ENCODE results near the gene IQCE. TPM values are rescaled to one million over a fixed set of nuclear protein-coding genes. Genes with fewer than 3 reads are reported as not detected.
"Not testable (repeated sequence)": the region's sequence is repeated elsewhere in the genome, so short reads cannot be mapped to it uniquely, and the experiment has no call there.

Gene IQCE
- total RNA-seq, 1 experiment from 2014 or later = 21.4 TPM

DNA sequence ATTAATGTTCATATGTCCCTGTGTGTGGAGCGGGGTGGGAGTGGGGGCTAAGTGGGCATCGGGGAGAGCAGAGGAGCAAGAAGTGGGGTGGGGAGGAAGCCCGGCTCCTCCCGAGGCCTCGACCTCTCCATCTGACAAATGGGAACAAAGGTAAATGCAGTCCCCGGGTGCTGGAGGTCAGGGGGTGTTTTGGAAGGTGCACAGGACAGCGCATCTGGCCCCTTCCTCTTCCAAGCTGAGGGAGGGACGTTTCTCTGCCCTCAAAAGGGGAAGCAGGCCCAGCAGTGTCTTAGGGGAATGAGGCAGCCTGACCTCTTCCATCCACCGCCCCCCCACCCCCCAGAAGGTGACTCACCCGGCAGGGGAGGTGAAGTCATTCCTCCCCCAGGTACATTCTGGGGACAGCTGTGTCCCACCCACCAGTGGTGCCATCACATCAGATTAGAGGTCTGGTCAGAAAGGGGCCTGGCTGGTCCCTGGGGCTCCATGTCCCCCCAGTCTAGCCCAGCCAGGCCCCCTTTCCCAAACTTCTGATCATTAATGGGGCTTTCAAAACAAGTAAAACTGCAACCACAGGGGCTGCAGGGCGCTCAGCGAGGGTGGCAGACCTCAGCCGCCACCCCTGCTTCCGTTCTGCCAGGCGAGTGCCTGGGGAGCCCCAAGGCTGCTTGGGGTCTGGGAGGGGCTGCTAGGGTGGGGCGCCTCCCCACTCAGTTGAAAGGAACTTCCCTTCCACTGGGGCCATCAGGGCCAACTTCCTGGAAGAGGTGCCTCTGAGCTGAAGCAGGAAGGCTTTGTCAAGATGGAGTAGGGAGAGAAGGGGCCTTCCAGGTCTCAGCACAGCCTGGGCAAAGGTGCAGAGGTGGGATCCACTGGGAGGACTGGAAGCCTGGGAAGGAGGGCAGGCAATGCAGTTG is 28.4 kb upstream of the IQCE start:
- no peak overlapping the region; the same call in 1 of the 2 replicates for H3K27ac ChIP-seq (ENCODE audit: low read depth, low read length)
- H3K9me2 ChIP-seq (ENCODE audit: insufficient read depth) = no peaks in the 10 kb centered on the region
- RAD21 ChIA-PET (ENCODE audit: low non-redundant PET in 1 of 2, low total read pairs in 2 of 2, uncharacterized antibody in 2 of 2, unreplicated experiment in 2 of 2) = interaction anchor here in 1 of 2 experiments (0.6 kb wide), 2 partner anchors 25 to 79 kb away, joined by 3 read pairs; partner anchors contain the start of gene BRAT1
- TF ChIP-seq TCF7L2 (IDR thresholded peaks at IDR 0.05; ENCODE audit: borderline replicate concordance, extremely low read depth, insufficient read depth, insufficient read length) (no peak), JUND (IDR thresholded peaks at IDR 0.05) (no peak), YY1 (IDR thresholded peaks at IDR 0.05; ENCODE audit: extremely low read depth, insufficient replicate concordance, low read depth, low read length) (no peak), POLR2A (IDR thresholded peaks at IDR 0.05; ENCODE audit: borderline replicate concordance, extremely low read depth, insufficient read depth, insufficient read length) (no peak), SP1 (IDR thresholded peaks at IDR 0.05; ENCODE audit: low read depth) (no peak), EGR1 (IDR thresholded peaks at IDR 0.05; ENCODE audit: low read depth) (no peak), ZNF274 (IDR thresholded peaks at IDR 0.05; ENCODE audit: low read depth, low read length) (no peak), POLR2AphosphoS5 (IDR thresholded peaks at IDR 0.05; ENCODE audit: low read depth, low read length) (no peak), SRF (IDR thresholded peaks at IDR 0.05; ENCODE audit: low read depth) (no peak), EZH2 (IDR thresholded peaks at IDR 0.05) (no peak)
- TF ChIP-seq, protein P1, sequence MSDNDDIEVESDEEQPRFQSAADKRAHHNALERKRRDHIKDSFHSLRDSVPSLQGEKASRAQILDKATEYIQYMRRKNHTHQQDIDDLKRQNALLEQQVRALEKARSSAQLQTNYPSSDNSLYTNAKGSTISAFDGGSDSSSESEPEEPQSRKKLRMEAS (IDR thresholded peaks at IDR 0.05) = no peak
- TF ChIP-seq, protein P2, sequence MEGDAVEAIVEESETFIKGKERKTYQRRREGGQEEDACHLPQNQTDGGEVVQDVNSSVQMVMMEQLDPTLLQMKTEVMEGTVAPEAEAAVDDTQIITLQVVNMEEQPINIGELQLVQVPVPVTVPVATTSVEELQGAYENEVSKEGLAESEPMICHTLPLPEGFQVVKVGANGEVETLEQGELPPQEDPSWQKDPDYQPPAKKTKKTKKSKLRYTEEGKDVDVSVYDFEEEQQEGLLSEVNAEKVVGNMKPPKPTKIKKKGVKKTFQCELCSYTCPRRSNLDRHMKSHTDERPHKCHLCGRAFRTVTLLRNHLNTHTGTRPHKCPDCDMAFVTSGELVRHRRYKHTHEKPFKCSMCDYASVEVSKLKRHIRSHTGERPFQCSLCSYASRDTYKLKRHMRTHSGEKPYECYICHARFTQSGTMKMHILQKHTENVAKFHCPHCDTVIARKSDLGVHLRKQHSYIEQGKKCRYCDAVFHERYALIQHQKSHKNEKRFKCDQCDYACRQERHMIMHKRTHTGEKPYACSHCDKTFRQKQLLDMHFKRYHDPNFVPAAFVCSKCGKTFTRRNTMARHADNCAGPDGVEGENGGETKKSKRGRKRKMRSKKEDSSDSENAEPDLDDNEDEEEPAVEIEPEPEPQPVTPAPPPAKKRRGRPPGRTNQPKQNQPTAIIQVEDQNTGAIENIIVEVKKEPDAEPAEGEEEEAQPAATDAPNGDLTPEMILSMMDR (IDR thresholded peaks at IDR 0.05 in 2 of 3, conservative IDR thresholded peaks at IDR 0.05 in 1 of 3; ENCODE audit: borderline replicate concordance in 1 of 3, insufficient read depth in 1 of 3, low read depth in 2 of 3, low read length in 2 of 3) = no peak
- TF ChIP-seq, protein P3, sequence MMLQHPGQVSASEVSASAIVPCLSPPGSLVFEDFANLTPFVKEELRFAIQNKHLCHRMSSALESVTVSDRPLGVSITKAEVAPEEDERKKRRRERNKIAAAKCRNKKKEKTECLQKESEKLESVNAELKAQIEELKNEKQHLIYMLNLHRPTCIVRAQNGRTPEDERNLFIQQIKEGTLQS (IDR thresholded peaks at IDR 0.05) = no peak
- peak overlapping the region; percentile 56 for H3K4me2 ChIP-seq (ENCODE audit: low read length)
- H3K27me3 ChIP-seq (ENCODE audit: insufficient read depth, low read length) = no peaks in the 10 kb centered on the region
- H3K36me3 ChIP-seq (ENCODE audit: control insufficient read depth in 1 of 2, insufficient read depth in 2 of 2, low read length in 2 of 2) = no peaks in the 10 kb centered on the region
- ATAC-seq (peak; percentile 10), DNase-seq (ENCODE audit: low read depth, low spot score) (no peak)
- H4K20me1 ChIP-seq (ENCODE audit: insufficient read depth) = no peaks in the 10 kb centered on the region
- H3K4me1 ChIP-seq (ENCODE audit: control insufficient read depth in 1 of 2, insufficient read depth in 2 of 2, low read length in 2 of 2) = peaks cover 38 to 44% of the 10 kb centered on the region in 2 experiments
- peak overlapping the region; percentile 12; the same call in 1 of the 2 replicates for H3K9ac ChIP-seq (ENCODE audit: low read length)
- peak overlapping the region in 1 of 2 experiments; percentile 20; a peak in 1 of 4 replicates for H3K4me3 ChIP-seq (replicated peaks in 1 of 2; ENCODE audit: low read depth in 1 of 2, low read length in 2 of 2)
- no peaks in the 10 kb centered on the region for H3K79me2 ChIP-seq (ENCODE audit: insufficient read depth, low read length)
- CTCF ChIA-PET = no interaction called here
- intact Hi-C loops (cut with micrococcal nuclease) = no loop called here
- POLR2A ChIA-PET = no interaction called here
- no peak overlapping the region for H2AFZ ChIP-seq (ENCODE audit: low read depth, low read length, poor library complexity, severe bottlenecking)
- H3K9me3 ChIP-seq (ENCODE audit: control insufficient read depth in 1 of 2, insufficient read depth in 1 of 2, low read depth in 1 of 2, low read length in 2 of 2) = no peaks in the 10 kb centered on the region
- BruUV-seq (replicated peaks) = no TSS peak

DNA sequence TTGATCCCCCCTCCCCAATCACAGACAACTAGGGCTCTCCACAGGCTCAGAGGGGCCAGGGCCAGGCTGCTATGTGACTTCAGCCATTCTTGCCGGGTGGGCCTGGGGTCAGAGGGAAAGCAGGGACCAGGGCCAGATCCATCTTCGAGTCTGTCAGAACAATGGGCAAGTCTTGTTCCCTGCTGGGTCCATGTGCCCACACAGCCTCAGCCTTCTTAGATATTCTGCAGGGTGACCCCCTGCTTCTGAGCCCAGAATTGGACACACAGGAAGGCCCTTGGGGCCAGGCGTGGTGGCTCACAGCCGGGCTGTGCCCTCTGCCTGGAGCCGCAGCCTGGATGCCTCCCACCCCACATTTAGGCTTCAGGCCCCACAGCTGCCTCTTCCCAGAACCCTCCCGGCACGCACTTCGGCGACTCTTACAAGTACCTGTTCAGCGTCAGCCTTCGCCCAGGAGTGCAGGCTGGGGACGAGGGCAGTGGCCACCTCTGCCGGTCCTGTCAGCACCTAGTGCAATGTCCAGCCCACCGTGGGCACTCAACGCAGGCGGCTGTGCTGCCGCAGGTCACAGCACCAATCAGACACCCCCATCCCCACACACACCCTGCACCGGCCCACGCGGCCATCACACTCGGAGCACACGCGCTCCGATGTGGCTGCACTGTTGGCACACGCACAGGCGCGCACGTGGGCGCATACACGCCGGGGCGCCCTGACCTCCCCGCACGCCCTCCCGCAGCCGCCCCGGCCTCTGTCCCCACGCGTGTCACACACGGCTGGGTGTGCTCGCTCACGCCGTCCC is 27.6 kb upstream of the IQCE start:
- H3K4me3 ChIP-seq (replicated peaks in 1 of 2; ENCODE audit: low read depth in 1 of 2, low read length in 2 of 2); H4K20me1 ChIP-seq (ENCODE audit: insufficient read depth); BruUV-seq (replicated peaks); H3K9me2 ChIP-seq (ENCODE audit: insufficient read depth); POLR2A ChIA-PET; CTCF ChIA-PET; H3K9ac ChIP-seq (ENCODE audit: low read length); H3K36me3 ChIP-seq (ENCODE audit: control insufficient read depth in 1 of 2, insufficient read depth in 2 of 2, low read length in 2 of 2); H3K27me3 ChIP-seq (ENCODE audit: insufficient read depth, low read length); intact Hi-C loops (cut with micrococcal nuclease); H2AFZ ChIP-seq (ENCODE audit: low read depth, low read length, poor library complexity, severe bottlenecking); RAD21 ChIA-PET (ENCODE audit: low non-redundant PET in 1 of 2, low total read pairs in 2 of 2, uncharacterized antibody in 2 of 2, unreplicated experiment in 2 of 2); DNase-seq (ENCODE audit: low read depth, low spot score); ATAC-seq; H3K9me3 ChIP-seq (ENCODE audit: control insufficient read depth in 1 of 2, insufficient read depth in 1 of 2, low read depth in 1 of 2, low read length in 2 of 2); H3K27ac ChIP-seq (ENCODE audit: low read depth, low read length); H3K79me2 ChIP-seq (ENCODE audit: insufficient read depth, low read length): not testable (repeated sequence)
- Histone ChIP-seq H3K4me1 (ENCODE audit: control insufficient read depth in 1 of 2, insufficient read depth in 2 of 2, low read length in 2 of 2) (peaks cover 37 to 41% of the 10 kb centered on the region in 2 experiments), H3K4me2 (ENCODE audit: low read length) (peak overlapping the region; percentile 56)
